ENCODE results near the gene PRICKLE3. TPM values are rescaled to one million over a fixed set of nuclear protein-coding genes. Genes with fewer than 3 reads are reported as not detected.

PRICKLE3 gene
- polyA plus RNA-seq (ENCODE audit: low read depth in 6 of 6), result 1 to 10 TPM in 5 of 6 donors, not detected in 1; 3.6 to 8.6 (median 5.4) TPM

- H3K4me3 Mint-ChIP-seq, result peak within 1 kb of the TSS; percentile 77 to 93 (median 86)
- H3K27ac Mint-ChIP-seq, result peak within 1 kb of the TSS in 3 of 6 donors; percentile 47 to 91 (median 59)
- ATAC-seq (ENCODE audit: low read depth in 2 of 2), result peak; percentile 31 to 42
- peak; percentile 78 for DNase-seq
- H3K36me3 Mint-ChIP-seq, result no peaks in the 10 kb centered on the region
- H3K4me1 Mint-ChIP-seq, result peaks cover 32 to 40% (median 37%) of the 10 kb centered on the region in 3 donors
- peaks cover 0 to 1% (median 0%) of the 10 kb centered on the region in 7 donors for H3K9me3 Mint-ChIP-seq
- H3K27me3 Mint-ChIP-seq, result no peaks in the 10 kb centered on the region
Measured at GRCh38 chrX:49186125-49187027, at the start of gene PRICKLE3. TSS of gene PRICKLE3 (minus strand) at chrX:49186373. CDS start at chrX:49186297, 76 bp downstream.

- peaks cover 18 to 49% (median 42%) of the 10 kb centered on the region in 3 donors for H3K4me1 Mint-ChIP-seq
- no peak overlapping the region for H3K27ac Mint-ChIP-seq
- H3K36me3 Mint-ChIP-seq, result no peaks in the 10 kb centered on the region
- H3K9me3 Mint-ChIP-seq, result peaks cover 0 to 4% (median 0%) of the 10 kb centered on the region in 7 donors
- ATAC-seq (ENCODE audit: low read depth in 2 of 2), result no peak
- H3K4me3 Mint-ChIP-seq, result peak overlapping the region in 1 of 8 donors; percentile 42
- DNase-seq, result no peak
- no peaks in the 10 kb centered on the region for H3K27me3 Mint-ChIP-seq
Measured at GRCh38 chrX:49233887-49234555, 47.8 kb upstream of the PRICKLE3 start.

- H3K27me3 Mint-ChIP-seq, result no peaks in the 10 kb centered on the region
- no peak for ATAC-seq (ENCODE audit: low read depth in 2 of 2)
- H3K36me3 Mint-ChIP-seq, result no peaks in the 10 kb centered on the region
- DNase-seq, result no peak
- H3K27ac Mint-ChIP-seq, result peak within 1 kb of the TSS in 3 of 6 donors; percentile 72 to 81 (median 76)
- H3K9me3 Mint-ChIP-seq, result peaks cover 0 to 4% (median 0%) of the 10 kb centered on the region in 7 donors
- H3K4me1 Mint-ChIP-seq, result peaks cover 18 to 49% (median 42%) of the 10 kb centered on the region in 3 donors
- H3K4me3 Mint-ChIP-seq, result peak within 1 kb of the TSS in 3 of 8 donors; percentile 25 to 89 (median 41)
Measured at GRCh38 chrX:49233176-49233575, 47.0 kb upstream of the PRICKLE3 start, which contains the start of gene CACNA1F. TSS of gene CACNA1F (minus strand) at chrX:49233340. CDS start at chrX:49233309, 31 bp downstream.

GRCh38 chrX:49232525-49232924, 46.4 kb upstream of the PRICKLE3 start:
- ATAC-seq (ENCODE audit: low read depth in 2 of 2) (no peak), DNase-seq (no peak)
- Mint-ChIP-seq H3K9me3 (peaks cover 0 to 7% (median 0%) of the 10 kb centered on the region in 7 donors), H3K4me3 (peak overlapping the region in 2 of 8 donors; percentile 41 to 54), H3K36me3 (no peaks in the 10 kb centered on the region), H3K4me1 (peaks cover 18 to 49% (median 39%) of the 10 kb centered on the region in 3 donors), H3K27ac (no peak overlapping the region), H3K27me3 (no peaks in the 10 kb centered on the region)

- peaks cover 0 to 7% (median 0%) of the 10 kb centered on the region in 7 donors for H3K9me3 Mint-ChIP-seq
- peaks cover 12 to 38% (median 28%) of the 10 kb centered on the region in 3 donors for H3K4me1 Mint-ChIP-seq
- ATAC-seq (ENCODE audit: low read depth in 2 of 2) (no peak), DNase-seq (no peak)
- peak overlapping the region; percentile 79 to 94 (median 90) for H3K4me3 Mint-ChIP-seq
- no peaks in the 10 kb centered on the region for H3K27me3 Mint-ChIP-seq
- H3K27ac Mint-ChIP-seq, result peak overlapping the region in 5 of 6 donors; percentile 82 to 97 (median 94)
- no peaks in the 10 kb centered on the region for H3K36me3 Mint-ChIP-seq
Measured at GRCh38 chrX:49231333-49232000, 45.3 kb upstream of the PRICKLE3 start.

GRCh38 chrX:49230500-49231232, 44.5 kb upstream of the PRICKLE3 start:
- H3K4me1 Mint-ChIP-seq, result peaks cover 12 to 30% (median 20%) of the 10 kb centered on the region in 3 donors
- H3K27ac Mint-ChIP-seq, result peak overlapping the region; percentile 93 to 98 (median 96)
- DNase-seq, result peak; percentile 52
- H3K27me3 Mint-ChIP-seq, result no peaks in the 10 kb centered on the region
- H3K9me3 Mint-ChIP-seq, result peaks cover 0 to 7% (median 0%) of the 10 kb centered on the region in 7 donors
- peak; percentile 72 to 73 for ATAC-seq (ENCODE audit: low read depth in 2 of 2)
- peak overlapping the region; percentile 79 to 94 (median 90) for H3K4me3 Mint-ChIP-seq
- H3K36me3 Mint-ChIP-seq, result no peaks in the 10 kb centered on the region

- Mint-ChIP-seq H3K36me3 (no peaks in the 10 kb centered on the region), H3K4me3 (peak overlapping the region in 1 of 8 donors; percentile 80), H3K9me3 (peaks cover 0 to 8% (median 6%) of the 10 kb centered on the region in 7 donors), H3K27me3 (peaks cover 0 to 14% (median 10%) of the 10 kb centered on the region in 3 donors), H3K4me1 (peaks cover 6 to 24% (median 19%) of the 10 kb centered on the region in 3 donors), H3K27ac (no peak overlapping the region)
- ATAC-seq (ENCODE audit: low read depth in 2 of 2), result no peak
- DNase-seq, result no peak
Measured at GRCh38 chrX:49228185-49228584, 42.0 kb upstream of the PRICKLE3 start.

GRCh38 chrX:49227726-49228125, 41.6 kb upstream of the PRICKLE3 start:
- Mint-ChIP-seq H3K27ac (peak overlapping the region in 1 of 6 donors; percentile 59), H3K4me1 (peaks cover 6 to 22% (median 19%) of the 10 kb centered on the region in 3 donors), H3K9me3 (peaks cover 0 to 11% (median 6%) of the 10 kb centered on the region in 7 donors), H3K36me3 (no peaks in the 10 kb centered on the region), H3K4me3 (peak overlapping the region in 1 of 8 donors; percentile 80), H3K27me3 (peaks cover 0 to 16% (median 14%) of the 10 kb centered on the region in 3 donors)
- no peak for ATAC-seq (ENCODE audit: low read depth in 2 of 2)
- no peak for DNase-seq

- peaks cover 0 to 19% (median 18%) of the 10 kb centered on the region in 3 donors for H3K27me3 Mint-ChIP-seq
- H3K4me3 Mint-ChIP-seq, result no peak overlapping the region
- peaks cover 6 to 19% (median 18%) of the 10 kb centered on the region in 3 donors for H3K4me1 Mint-ChIP-seq
- ATAC-seq (ENCODE audit: low read depth in 2 of 2), result no peak
- H3K27ac Mint-ChIP-seq, result no peak overlapping the region
- no peaks in the 10 kb centered on the region for H3K36me3 Mint-ChIP-seq
- H3K9me3 Mint-ChIP-seq, result peaks cover 0 to 12% (median 6%) of the 10 kb centered on the region in 7 donors
- DNase-seq, result no peak
Measured at GRCh38 chrX:49226946-49227345, 40.8 kb upstream of the PRICKLE3 start.

- Mint-ChIP-seq H3K27me3 (peaks cover 0 to 19% (median 18%) of the 10 kb centered on the region in 3 donors), H3K27ac (no peak overlapping the region)
Measured at GRCh38 chrX:49225858-49226257, 39.7 kb upstream of the PRICKLE3 start.

GRCh38 chrX:49221868-49222267, 35.7 kb upstream of the PRICKLE3 start:
- H3K36me3 Mint-ChIP-seq, result no peaks in the 10 kb centered on the region
- no peak overlapping the region for H3K4me3 Mint-ChIP-seq
- H3K9me3 Mint-ChIP-seq, result peaks cover 0 to 12% (median 1%) of the 10 kb centered on the region in 7 donors
- peaks cover 0 to 19% (median 18%) of the 10 kb centered on the region in 3 donors for H3K27me3 Mint-ChIP-seq
- H3K4me1 Mint-ChIP-seq, result peaks cover 0 to 6% (median 2%) of the 10 kb centered on the region in 3 donors
- ATAC-seq (ENCODE audit: low read depth in 2 of 2) (no peak), DNase-seq (no peak)
- H3K27ac Mint-ChIP-seq, result no peak overlapping the region

More at GRCh38 chrX:49225858-49226257, 39.7 kb upstream of the PRICKLE3 start:
- H3K4me3 Mint-ChIP-seq, result no peak overlapping the region
- DNase-seq (no peak), ATAC-seq (ENCODE audit: low read depth in 2 of 2) (no peak)
- H3K36me3 Mint-ChIP-seq, result no peaks in the 10 kb centered on the region
- peaks cover 0 to 12% (median 6%) of the 10 kb centered on the region in 7 donors for H3K9me3 Mint-ChIP-seq
- H3K4me1 Mint-ChIP-seq, result peaks cover 6 to 17% (median 11%) of the 10 kb centered on the region in 3 donors

- Mint-ChIP-seq H3K36me3 (no peaks in the 10 kb centered on the region), H3K27me3 (peaks cover 0 to 29% (median 19%) of the 10 kb centered on the region in 3 donors), H3K27ac (no peak overlapping the region), H3K4me3 (no peak overlapping the region), H3K4me1 (peaks cover 0 to 6% (median 2%) of the 10 kb centered on the region in 3 donors), H3K9me3 (peaks cover 0 to 12% (median 1%) of the 10 kb centered on the region in 7 donors)
- no peak for DNase-seq
- ATAC-seq (ENCODE audit: low read depth in 2 of 2), result no peak
Measured at GRCh38 chrX:49220100-49220499, 33.9 kb upstream of the PRICKLE3 start.

Measured in naive B cell (primary cell).